GM06990 (cell line): ENCODE results near the gene E2F4.

Source experiments
- DNase-seq: peaks from one replicate; pipeline ENCODE4 v3.0.0-alpha.2; 2011; ENCODE audit not compliant: insufficient read length; ENCODE audit errors: extremely low read depth
- H3K27me3 ChIP-seq: replicated peaks from 2 replicates; pipeline ENCODE4 v1.6.0; 2011; ENCODE audit warnings: low read length; ENCODE audit not compliant: control insufficient read depth, insufficient read depth
- H3K36me3 ChIP-seq: 2 replicates; pipeline ENCODE4 v1.5.1; 2011; ENCODE audit warnings: low read length; ENCODE audit not compliant: control insufficient read depth, insufficient read depth
- H3K4me3 ChIP-seq: replicated peaks from 2 replicates; pipeline ENCODE4 v1.5.1; 2011; ENCODE audit warnings: low read depth, mild to moderate bottlenecking, control low read depth, low read length
- CTCF ChIP-seq: IDR thresholded peaks from 2 replicates; pipeline ENCODE4 v1.5.1; 2011; ENCODE audit warnings: low read length, control low read depth, mild to moderate bottlenecking, inconsistent platforms; ENCODE audit not compliant: insufficient read depth, poor library complexity, severe bottlenecking

E2F4 gene

GRCh38 chr16:67147437-67148140 is 44.4 kb upstream of the E2F4 start:
- H3K36me3 ChIP-seq: peaks cover 31% of the 10 kb centered on the region
- H3K4me3 ChIP-seq: no peak overlapping the region
- DNase-seq: no peak
- no peak for TF ChIP-seq CTCF
- H3K27me3 ChIP-seq: no peaks in the 10 kb centered on the region

- no peak overlapping the region for H3K4me3 ChIP-seq
- H3K36me3 ChIP-seq: peaks cover 28% of the 10 kb centered on the region
- no peak for DNase-seq
- H3K27me3 ChIP-seq: no peaks in the 10 kb centered on the region
- no peak for TF ChIP-seq CTCF
Measured at GRCh38 chr16:67148221-67148620, 43.7 kb upstream of the E2F4 start.

- H3K36me3 ChIP-seq: peaks cover 28% of the 10 kb centered on the region
- no peak for DNase-seq
- H3K27me3 ChIP-seq: no peaks in the 10 kb centered on the region
- H3K4me3 ChIP-seq: no peak overlapping the region
- TF ChIP-seq CTCF: no peak
Measured at GRCh38 chr16:67148656-67149275, 43.2 kb upstream of the E2F4 start.

GRCh38 chr16:67149276-67150046 is 42.5 kb upstream of the E2F4 start:
- DNase-seq: no peak
- no peak for TF ChIP-seq CTCF
- no peak overlapping the region for H3K4me3 ChIP-seq
- peaks cover 26% of the 10 kb centered on the region for H3K36me3 ChIP-seq
- no peaks in the 10 kb centered on the region for H3K27me3 ChIP-seq

GRCh38 chr16:67150047-67150832 is 41.7 kb upstream of the E2F4 start:
- H3K4me3 ChIP-seq: peak overlapping the region; percentile 76
- DNase-seq: no peak
- H3K36me3 ChIP-seq: peaks cover 25% of the 10 kb centered on the region
- H3K27me3 ChIP-seq: no peaks in the 10 kb centered on the region
- TF ChIP-seq CTCF: no peak
